ENCODE measurements around the gene LRP1.

The LRP1 gene

DNA sequence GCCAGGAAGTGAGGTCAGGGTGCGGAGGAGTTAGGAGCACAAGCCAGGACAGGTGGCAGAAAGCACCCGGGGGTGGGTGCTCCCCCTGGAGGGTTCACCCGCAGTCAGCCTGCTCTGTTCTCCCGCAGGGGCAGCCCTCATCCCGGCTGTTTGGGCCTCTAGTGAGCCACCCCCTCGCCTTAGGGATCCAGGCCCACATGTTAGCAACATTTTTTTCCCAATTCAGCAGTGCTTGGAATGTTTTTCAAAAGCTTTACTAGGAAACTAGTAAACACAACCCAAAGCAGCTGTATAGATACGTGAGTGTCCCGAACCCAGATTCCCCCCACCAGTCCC lies 59.8 kb downstream of the LRP1 start:
- TF ChIP-seq, protein P1, sequence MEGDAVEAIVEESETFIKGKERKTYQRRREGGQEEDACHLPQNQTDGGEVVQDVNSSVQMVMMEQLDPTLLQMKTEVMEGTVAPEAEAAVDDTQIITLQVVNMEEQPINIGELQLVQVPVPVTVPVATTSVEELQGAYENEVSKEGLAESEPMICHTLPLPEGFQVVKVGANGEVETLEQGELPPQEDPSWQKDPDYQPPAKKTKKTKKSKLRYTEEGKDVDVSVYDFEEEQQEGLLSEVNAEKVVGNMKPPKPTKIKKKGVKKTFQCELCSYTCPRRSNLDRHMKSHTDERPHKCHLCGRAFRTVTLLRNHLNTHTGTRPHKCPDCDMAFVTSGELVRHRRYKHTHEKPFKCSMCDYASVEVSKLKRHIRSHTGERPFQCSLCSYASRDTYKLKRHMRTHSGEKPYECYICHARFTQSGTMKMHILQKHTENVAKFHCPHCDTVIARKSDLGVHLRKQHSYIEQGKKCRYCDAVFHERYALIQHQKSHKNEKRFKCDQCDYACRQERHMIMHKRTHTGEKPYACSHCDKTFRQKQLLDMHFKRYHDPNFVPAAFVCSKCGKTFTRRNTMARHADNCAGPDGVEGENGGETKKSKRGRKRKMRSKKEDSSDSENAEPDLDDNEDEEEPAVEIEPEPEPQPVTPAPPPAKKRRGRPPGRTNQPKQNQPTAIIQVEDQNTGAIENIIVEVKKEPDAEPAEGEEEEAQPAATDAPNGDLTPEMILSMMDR (IDR thresholded peaks at IDR 0.05) = no peak

DNA sequence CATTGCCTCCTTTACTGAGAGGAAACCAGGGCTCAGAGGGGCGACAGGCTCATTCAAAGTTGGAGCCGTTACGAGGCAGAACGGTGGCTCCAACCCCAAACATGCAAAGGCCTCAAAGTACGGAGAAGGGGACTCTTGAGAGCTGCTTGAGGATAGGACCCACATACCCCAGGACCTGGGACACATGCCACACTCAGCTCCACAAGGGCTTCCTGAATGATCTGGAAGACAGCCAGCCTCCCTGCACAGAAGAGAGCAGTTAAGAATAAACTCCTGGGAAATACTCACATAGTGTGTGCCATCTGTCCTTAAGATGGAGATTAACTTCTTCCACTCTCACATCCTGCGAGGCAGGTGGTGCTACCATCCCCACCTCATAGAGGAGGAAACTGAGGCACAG lies 61.8 kb downstream of the LRP1 start:
- TF ChIP-seq, protein P1 (IDR thresholded peaks at IDR 0.05) = no peak

DNA sequence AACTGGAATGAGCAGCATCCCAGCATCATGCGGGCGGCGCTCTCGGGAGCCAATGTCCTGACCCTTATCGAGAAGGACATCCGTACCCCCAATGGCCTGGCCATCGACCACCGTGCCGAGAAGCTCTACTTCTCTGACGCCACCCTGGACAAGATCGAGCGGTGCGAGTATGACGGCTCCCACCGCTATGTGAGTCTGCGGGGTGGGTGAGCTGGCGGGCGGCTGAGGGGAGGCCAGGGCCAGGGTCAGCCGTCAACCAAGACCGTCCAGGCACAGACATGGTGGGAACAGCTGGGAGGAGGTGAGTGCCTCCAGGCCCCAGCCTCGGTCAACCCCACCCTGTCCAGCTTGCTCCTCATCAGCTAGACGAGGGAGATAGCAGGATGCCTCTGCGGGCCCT lies 62.5 kb downstream of the LRP1 start:
- TF ChIP-seq, protein P1 (IDR thresholded peaks at IDR 0.05) = no peak

DNA sequence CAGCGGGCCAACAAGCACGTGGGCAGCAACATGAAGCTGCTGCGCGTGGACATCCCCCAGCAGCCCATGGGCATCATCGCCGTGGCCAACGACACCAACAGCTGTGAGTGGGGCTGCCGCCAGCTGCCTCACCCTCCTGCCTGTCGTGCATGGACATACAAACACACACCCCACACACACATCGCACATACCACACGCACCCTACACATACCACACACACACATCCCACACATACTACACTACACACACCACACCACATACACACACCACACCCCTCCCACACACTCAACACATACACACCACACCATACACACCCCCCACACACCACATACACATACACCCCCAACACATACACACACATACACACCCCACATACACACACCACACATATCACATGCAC lies 63.1 kb downstream of the LRP1 start:
- TF ChIP-seq, protein P1 (IDR thresholded peaks at IDR 0.05) = no peak

DNA sequence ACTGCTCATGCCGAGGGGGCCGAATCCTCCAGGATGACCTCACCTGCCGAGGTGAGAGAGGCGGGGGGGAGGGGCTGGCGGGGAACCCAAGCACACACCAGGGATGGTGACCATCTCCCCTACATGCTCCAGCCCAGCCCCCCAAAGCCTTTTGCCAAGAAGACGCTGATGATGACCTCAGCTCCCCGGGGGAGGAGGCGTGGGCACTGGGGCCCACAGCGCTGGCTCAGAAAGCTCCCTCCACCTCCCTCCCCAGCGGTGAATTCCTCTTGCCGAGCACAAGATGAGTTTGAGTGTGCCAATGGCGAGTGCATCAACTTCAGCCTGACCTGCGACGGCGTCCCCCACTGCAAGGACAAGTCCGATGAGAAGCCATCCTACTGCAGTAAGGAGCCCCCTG lies 64.6 kb downstream of the LRP1 start:
- TF ChIP-seq, protein P1 (IDR thresholded peaks at IDR 0.05) = no peak

DNA sequence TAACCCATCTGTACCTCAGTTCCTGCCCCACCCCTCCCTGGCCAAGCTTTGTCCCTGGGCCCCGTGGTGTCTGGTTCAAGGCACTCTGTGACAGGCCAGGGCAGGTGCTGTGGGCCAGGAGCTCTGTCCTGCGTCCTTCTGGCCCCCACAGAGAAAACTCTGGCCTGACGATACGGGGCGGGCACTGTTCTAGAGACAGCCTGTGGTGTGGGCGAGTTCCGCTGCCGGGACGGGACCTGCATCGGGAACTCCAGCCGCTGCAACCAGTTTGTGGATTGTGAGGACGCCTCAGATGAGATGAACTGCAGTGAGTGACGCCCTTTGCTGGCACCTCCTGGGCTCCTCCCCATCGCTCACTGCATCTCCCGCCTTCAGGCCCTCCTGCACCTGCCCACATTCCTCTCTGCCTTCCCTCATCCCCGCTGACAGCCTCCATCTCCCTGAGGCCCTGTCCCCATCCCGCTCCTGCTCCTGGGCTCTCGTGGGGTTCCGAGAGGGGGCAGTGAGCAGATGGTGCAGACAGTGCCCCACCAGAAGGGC lies 65.5 kb downstream of the LRP1 start:
- TF ChIP-seq, protein P1 (IDR thresholded peaks at IDR 0.05) = no peak

DNA sequence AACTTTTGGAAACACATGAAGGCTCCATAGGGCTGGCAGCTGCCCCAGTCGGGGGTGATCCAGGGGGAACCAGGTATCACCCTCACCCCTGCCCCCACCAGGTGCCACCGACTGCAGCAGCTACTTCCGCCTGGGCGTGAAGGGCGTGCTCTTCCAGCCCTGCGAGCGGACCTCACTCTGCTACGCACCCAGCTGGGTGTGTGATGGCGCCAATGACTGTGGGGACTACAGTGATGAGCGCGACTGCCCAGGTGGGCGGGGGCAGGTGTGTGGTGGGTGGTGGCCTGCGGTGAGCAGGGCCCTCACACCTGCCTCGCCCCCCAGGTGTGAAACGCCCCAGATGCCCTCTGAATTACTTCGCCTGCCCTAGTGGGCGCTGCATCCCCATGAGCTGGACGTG lies 66.0 kb downstream of the LRP1 start:
- TF ChIP-seq, protein P1 (IDR thresholded peaks at IDR 0.05) = no peak

DNA sequence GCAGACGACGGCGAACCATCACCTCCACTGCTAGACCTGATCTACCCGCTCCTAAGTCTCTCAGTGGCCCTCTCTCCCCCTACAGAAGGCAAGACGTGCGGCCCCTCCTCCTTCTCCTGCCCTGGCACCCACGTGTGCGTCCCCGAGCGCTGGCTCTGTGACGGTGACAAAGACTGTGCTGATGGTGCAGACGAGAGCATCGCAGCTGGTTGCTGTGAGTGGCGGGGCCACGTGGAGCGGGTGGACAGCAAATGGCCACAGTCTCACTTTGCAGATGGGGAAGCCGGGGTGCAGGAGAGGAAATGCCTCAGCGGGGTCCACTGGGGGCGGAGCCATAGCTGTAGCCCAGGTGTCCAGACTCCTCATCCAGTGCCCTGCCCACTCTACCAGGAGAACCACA lies 66.9 kb downstream of the LRP1 start:
- TF ChIP-seq, protein P1 (IDR thresholded peaks at IDR 0.05) = no peak

Measured in LNCAP (cell line).